ENCODE data around the gene IL17C. TPM values are rescaled to one million over a fixed set of nuclear protein-coding genes. Genes with fewer than 3 reads are reported as not detected.

IL17C gene
- total RNA-seq, 8 experiments from 2014 or later = 0.16 to 1.2 (median 0.41) TPM; not detected in 3

GRCh38 chr16:88653596-88654362 is 15.4 kb downstream of the IL17C start:
- Histone ChIP-seq H3K4me3 (no peak overlapping the region), H3K27ac (no peak overlapping the region), H3K4me1 (replicated peaks in 1 of 2) (peaks cover 17% of the 10 kb centered on the region in 2 donors)
- WGBS, 10 experiments = 20 to 100% (median 88%) methylated on average over 1 to 10 of the region's 32 CpGs; no CpG with 5 or more reads in 4 of the 10 experiments
- in situ Hi-C loops (cut with MboI; ENCODE audit: low pct_unique_long_range_greater_than_20kb in 2 of 9, low sequenced_read_pairs in 9 of 9, unreplicated experiment in 9 of 9) = no loop called here
- no peak for ATAC-seq (replicated peaks in 6 of 8)

- Histone ChIP-seq H3K27ac (no peak overlapping the region), H3K4me1 (replicated peaks in 1 of 2) (peaks cover 17% of the 10 kb centered on the region in 2 donors), H3K4me3 (no peak overlapping the region)
- ATAC-seq (replicated peaks in 6 of 8) = no peak
- WGBS, 10 experiments = 89 to 100% methylated on average over 1 to 16 of the region's 28 CpGs; no CpG with 5 or more reads in 8 of the 10 experiments
- in situ Hi-C loops (cut with MboI; ENCODE audit: low pct_unique_long_range_greater_than_20kb in 2 of 9, low sequenced_read_pairs in 9 of 9, unreplicated experiment in 9 of 9) = no loop called here
Observed at GRCh38 chr16:88654363-88655052, 16.1 kb downstream of the IL17C start.

DNA sequence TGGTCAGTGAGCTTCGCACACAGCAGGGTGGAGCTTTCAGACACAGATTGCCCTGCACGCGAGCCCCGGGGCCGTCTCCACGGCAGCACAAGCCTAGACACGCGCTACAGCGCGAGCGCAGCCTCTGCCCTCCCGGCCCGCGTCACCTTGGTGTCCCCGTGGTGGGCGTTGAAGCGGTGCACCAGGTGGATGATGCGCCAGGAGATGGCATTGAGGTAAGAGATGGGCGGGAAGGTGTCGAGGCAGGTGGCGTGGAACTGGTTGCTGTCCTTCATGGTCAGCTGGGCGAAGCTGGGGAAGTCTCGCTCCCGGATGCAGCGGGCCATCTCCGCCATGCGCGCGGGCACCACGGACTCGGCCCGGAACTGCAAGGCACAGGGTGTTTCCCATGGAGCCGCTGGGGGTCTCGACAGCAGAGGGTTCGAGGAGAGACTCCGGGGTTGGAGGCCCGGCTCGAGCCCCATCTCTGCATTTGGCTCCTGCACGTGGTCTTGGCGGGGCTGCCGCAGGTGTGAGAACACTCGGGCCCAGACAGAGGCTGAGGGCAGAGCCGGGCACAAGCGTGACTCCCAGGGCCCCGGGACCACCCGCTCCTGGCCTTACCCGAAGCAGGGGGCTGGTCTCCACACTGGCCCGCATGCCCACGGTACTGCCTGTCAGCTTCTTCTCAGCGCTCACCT is 16.8 kb downstream of the IL17C start:
- H3K4me1 ChIP-seq (replicated peaks in 1 of 2) = peaks cover 10 to 16% of the 10 kb centered on the region in 2 donors
- in situ Hi-C loops (cut with MboI; ENCODE audit: low pct_unique_long_range_greater_than_20kb in 2 of 9, low sequenced_read_pairs in 9 of 9, unreplicated experiment in 9 of 9) = no loop called here
- no peak for ATAC-seq (replicated peaks in 6 of 8)
- WGBS, 10 experiments = 87 to 100% (median 97%) methylated on average over 1 to 14 of the region's 50 CpGs; no CpG with 5 or more reads in 6 of the 10 experiments
- no peak overlapping the region for H3K4me3 ChIP-seq
- H3K27ac ChIP-seq = no peak overlapping the region

DNA sequence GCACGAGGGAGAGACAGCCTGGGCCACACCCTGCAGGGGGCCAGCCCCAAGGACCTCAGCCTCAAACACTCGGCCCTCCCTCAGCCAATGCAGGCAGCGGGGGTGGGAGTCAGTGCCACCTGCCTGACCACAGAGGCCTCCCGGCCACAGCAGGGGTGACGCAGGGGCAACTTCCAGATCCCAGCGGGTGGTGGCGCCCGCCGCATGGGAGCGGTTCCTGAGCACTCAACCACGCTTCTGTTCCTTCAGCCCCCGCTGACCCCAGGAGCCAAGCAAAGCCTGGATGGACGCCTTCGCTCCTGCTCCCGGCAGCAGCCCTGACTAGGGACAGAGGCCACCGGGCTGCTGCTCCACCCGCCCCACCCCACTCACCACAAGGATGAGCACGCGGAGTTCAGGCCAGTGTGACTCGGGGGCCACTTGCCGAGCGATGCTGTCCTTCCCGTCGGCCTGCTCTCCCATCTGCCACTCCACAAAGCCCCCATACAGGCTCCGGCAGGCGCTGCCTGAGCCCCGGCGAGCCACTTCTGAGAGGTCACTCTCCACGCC is 17.4 kb downstream of the IL17C start:
- 80 to 92% methylated on average over 2 to 18 of the region's 29 CpGs; no CpG with 5 or more reads in 8 of the 10 experiments for WGBS, 10 experiments
- no peak overlapping the region for H3K4me3 ChIP-seq
- in situ Hi-C loops (cut with MboI; ENCODE audit: low pct_unique_long_range_greater_than_20kb in 2 of 9, low sequenced_read_pairs in 9 of 9, unreplicated experiment in 9 of 9) = no loop called here
- H3K27ac ChIP-seq = no peak overlapping the region
- H3K4me1 ChIP-seq (replicated peaks in 1 of 2) = peaks cover 6 to 11% of the 10 kb centered on the region in 2 donors
- ATAC-seq (replicated peaks in 6 of 8) = no peak

GRCh38 chr16:88656291-88656980 is 18.1 kb downstream of the IL17C start:
- 30 to 100% (median 100%) methylated on average over 1 to 2 of the region's 25 CpGs; no CpG with 5 or more reads in 7 of the 10 experiments for WGBS, 10 experiments
- peak in 1 of 8 experiments; percentile 22 for ATAC-seq (replicated peaks in 6 of 8)

DNA sequence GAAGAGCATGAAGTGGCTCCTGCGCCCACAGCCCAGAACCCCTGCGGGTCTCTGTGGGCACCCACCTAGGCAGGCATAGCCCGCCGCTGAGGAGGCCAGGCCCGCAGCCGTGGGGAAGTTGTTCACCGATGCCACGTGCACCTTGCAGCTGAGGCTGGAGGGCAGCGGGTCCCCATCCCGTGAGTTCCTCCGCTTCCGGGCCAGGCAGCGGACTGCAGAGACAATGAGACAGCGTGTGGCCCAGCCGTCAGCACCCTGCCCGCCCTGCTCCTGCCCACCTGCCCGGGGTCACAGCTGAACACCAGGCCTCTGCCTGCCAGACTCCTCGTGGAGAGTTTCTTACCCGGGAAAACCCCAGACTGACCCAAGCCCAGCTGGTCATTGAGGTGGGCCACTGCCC is 19.0 kb downstream of the IL17C start:
- 100% methylated on average over 1 of the region's 19 CpGs; no CpG with 5 or more reads in 8 of the 10 experiments for WGBS, 10 experiments
- Histone ChIP-seq H3K4me3 (no peak overlapping the region), H3K4me1 (replicated peaks in 1 of 2) (peaks cover 0 to 4% of the 10 kb centered on the region in 2 donors), H3K27ac (no peak overlapping the region)
- in situ Hi-C loops (cut with MboI; ENCODE audit: low pct_unique_long_range_greater_than_20kb in 2 of 9, low sequenced_read_pairs in 9 of 9, unreplicated experiment in 9 of 9) = no loop called here
- ATAC-seq (replicated peaks in 6 of 8) = peak in 1 of 8 experiments; percentile 4

More at GRCh38 chr16:88656291-88656980, 18.1 kb downstream of the IL17C start:
- H3K4me3 ChIP-seq = no peak overlapping the region
- in situ Hi-C loops (cut with MboI; ENCODE audit: low pct_unique_long_range_greater_than_20kb in 2 of 9, low sequenced_read_pairs in 9 of 9, unreplicated experiment in 9 of 9) = no loop called here
- peaks cover 4 to 8% of the 10 kb centered on the region in 2 donors for H3K4me1 ChIP-seq (replicated peaks in 1 of 2)
- H3K27ac ChIP-seq = no peak overlapping the region

DNA sequence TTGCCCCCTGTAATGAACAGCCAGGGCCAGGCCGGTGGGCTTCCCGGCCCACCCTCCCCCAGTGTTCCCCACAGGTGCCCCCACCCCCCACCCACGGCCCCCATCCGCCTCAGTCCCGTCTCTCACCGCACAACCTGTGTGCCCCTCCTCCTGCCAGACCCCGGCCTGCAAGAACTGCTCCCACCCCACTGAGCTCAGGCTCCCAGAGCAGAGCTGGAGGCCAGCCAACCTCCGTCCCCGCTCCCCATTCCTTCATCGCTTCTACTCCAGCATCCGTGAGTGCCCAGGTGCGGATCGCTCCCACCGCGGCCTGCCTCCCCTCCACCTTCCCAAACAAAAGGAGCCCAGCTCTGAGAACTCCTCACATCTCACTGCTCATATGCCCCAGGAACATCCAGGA is 20.3 kb downstream of the IL17C start:
- ATAC-seq (replicated peaks in 6 of 8) = no peak
- peaks cover 0 to 4% of the 10 kb centered on the region in 2 donors for H3K4me1 ChIP-seq (replicated peaks in 1 of 2)
- no peak overlapping the region for H3K4me3 ChIP-seq
- no peak overlapping the region for H3K27ac ChIP-seq
- WGBS, 10 experiments = no CpG with 5 or more reads among the region's 15 CpGs
- in situ Hi-C loops (cut with MboI; ENCODE audit: low pct_unique_long_range_greater_than_20kb in 2 of 9, low sequenced_read_pairs in 9 of 9, unreplicated experiment in 9 of 9) = no loop called here

GRCh38 chr16:88659160-88659559 is 20.8 kb downstream of the IL17C start:
- peaks cover 2 to 6% of the 10 kb centered on the region in 2 donors for H3K4me1 ChIP-seq (replicated peaks in 1 of 2)
- in situ Hi-C loops (cut with MboI; ENCODE audit: low pct_unique_long_range_greater_than_20kb in 2 of 9, low sequenced_read_pairs in 9 of 9, unreplicated experiment in 9 of 9) = no loop called here
- 88 to 100% (median 95%) methylated on average over 2 to 17 of the region's 25 CpGs; no CpG with 5 or more reads in 5 of the 10 experiments for WGBS, 10 experiments
- ATAC-seq (replicated peaks in 6 of 8) = no peak
- H3K27ac ChIP-seq = no peak overlapping the region
- H3K4me3 ChIP-seq = no peak overlapping the region

DNA sequence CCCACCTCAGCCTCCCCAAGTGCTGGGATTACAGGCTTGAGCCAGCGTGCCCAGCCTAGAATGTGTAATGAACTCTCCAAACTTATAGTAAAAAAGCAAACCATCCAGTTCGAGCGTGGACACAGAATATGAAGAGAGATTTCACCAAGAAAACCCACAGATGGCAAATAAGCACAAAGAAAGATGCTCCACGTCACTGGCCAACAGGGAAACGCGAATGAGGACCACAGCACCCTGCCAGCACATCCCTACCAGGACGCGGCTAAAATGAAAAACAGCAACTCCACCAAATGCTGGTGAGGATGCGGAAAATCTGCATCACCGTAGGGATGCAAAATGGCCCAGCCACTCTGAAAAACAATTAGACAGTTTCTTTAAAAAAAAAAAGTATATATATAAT is 23.1 kb downstream of the IL17C start:
- ATAC-seq (replicated peaks in 6 of 8) = no peak
- H3K4me3 ChIP-seq = peak overlapping the region; percentile 85 to 98 (median 89)
- in situ Hi-C loops (cut with MboI; ENCODE audit: low pct_unique_long_range_greater_than_20kb in 2 of 9, low sequenced_read_pairs in 9 of 9, unreplicated experiment in 9 of 9) = no loop called here
- 42 to 92% (median 72%) methylated on average over 2 to 9 of the region's 10 CpGs; no CpG with 5 or more reads in 2 of the 10 experiments for WGBS, 10 experiments
- H3K4me1 ChIP-seq (replicated peaks in 1 of 2) = peaks cover 4 to 7% of the 10 kb centered on the region in 2 donors
- H3K27ac ChIP-seq = no peak overlapping the region

GRCh38 chr16:88662222-88662842 is 24.0 kb downstream of the IL17C start:
- 0 to 2% (median 0%) methylated on average over 1 to 10 of the region's 49 CpGs; no CpG with 5 or more reads in 3 of the 10 experiments for WGBS, 10 experiments
- in situ Hi-C loops (cut with MboI; ENCODE audit: low pct_unique_long_range_greater_than_20kb in 2 of 9, low sequenced_read_pairs in 9 of 9, unreplicated experiment in 9 of 9) = no loop called here
- peak overlapping the region; percentile 83 to 88 for H3K27ac ChIP-seq
- peak in 3 of 8 experiments; percentile 0 to 7 (median 5) for ATAC-seq (replicated peaks in 6 of 8)
- H3K4me1 ChIP-seq (replicated peaks in 1 of 2) = peaks cover 4 to 7% of the 10 kb centered on the region in 2 donors
- peak overlapping the region; percentile 85 to 98 (median 89) for H3K4me3 ChIP-seq

GRCh38 chr16:88662843-88663606 is 24.7 kb downstream of the IL17C start, which contains the start of gene MVD:
Gene MVD, minus strand, starts transcription at chr16:88663091. Its CDS starts 11 bp downstream, at chr16:88663080.
- in situ Hi-C loops (cut with MboI; ENCODE audit: low pct_unique_long_range_greater_than_20kb in 2 of 9, low sequenced_read_pairs in 9 of 9, unreplicated experiment in 9 of 9) = no loop called here
- Histone ChIP-seq H3K27ac (peak within 1 kb of the TSS; percentile 85 to 88), H3K4me3 (peak within 1 kb of the TSS; percentile 85 to 98 (median 89)), H3K4me1 (replicated peaks in 1 of 2) (peaks cover 4 to 7% of the 10 kb centered on the region in 2 donors)
- peak; percentile 91 to 96 (median 94) for ATAC-seq (replicated peaks in 6 of 8)
- 0% methylated on average over 12 to 31 of the region's 88 CpGs; no CpG with 5 or more reads in 8 of the 10 experiments for WGBS, 10 experiments

Measured in motor neuron (in vitro differentiated cells).